Hepatocyte (in vitro differentiated cells): ENCODE measurements around the gene ABCC12. TPM values are rescaled to one million over a fixed set of nuclear protein-coding genes. Genes with fewer than 3 reads are reported as not detected.

Source experiments
- DNase-seq: peaks from one replicate; pipeline ENCODE4 v3.0.0-alpha.2; 2016; ENCODE audit warnings: low spot score
- H2AFZ ChIP-seq: fragments of 200-600 bp; sonication (generic); 2 replicates; pipeline ENCODE4 v1.6.0; 2016; ENCODE audit warnings: antibody characterized with exemption, mild to moderate bottlenecking
- H3K27ac ChIP-seq: fragments of 200-600 bp; sonication (generic); 2 replicates; pipeline ENCODE4 v1.5.1; 2016; ENCODE audit warnings: mild to moderate bottlenecking
- H3K27me3 ChIP-seq: fragments of 200-600 bp; sonication (generic); 2 replicates; pipeline ENCODE4 v1.6.1; 2016
- H3K36me3 ChIP-seq: fragments of 200-600 bp; sonication (generic); replicated peaks from 2 replicates; pipeline ENCODE4 v1.5.1; 2016; ENCODE audit warnings: low read depth; ENCODE audit not compliant: insufficient read depth
- H3K4me1 ChIP-seq: fragments of 200-600 bp; sonication (generic); 2 replicates; pipeline ENCODE4 v1.5.1; 2016; ENCODE audit warnings: mild to moderate bottlenecking, moderate library complexity; ENCODE audit not compliant: insufficient read depth
- H3K4me2 ChIP-seq: fragments of 200-600 bp; sonication (generic); 2 replicates; pipeline ENCODE4 v1.6.0; 2016
- H3K4me3 ChIP-seq: fragments of 200-600 bp; sonication (generic); 2 replicates; pipeline ENCODE4 v1.5.1; 2016; ENCODE audit warnings: mild to moderate bottlenecking
- H3K79me2 ChIP-seq: fragments of 200-600 bp; sonication (generic); 2 replicates; pipeline ENCODE4 v1.6.0; 2017; ENCODE audit warnings: mild to moderate bottlenecking
- H3K9me2 ChIP-seq: fragments of 200-600 bp; sonication (generic); replicated peaks from 2 replicates; pipeline ENCODE4 v1.6.0; 2017; ENCODE audit warnings: mild to moderate bottlenecking; ENCODE audit not compliant: insufficient read depth
- H3K9me3 ChIP-seq: fragments of 200-600 bp; sonication (generic); 2 replicates; pipeline ENCODE4 v1.5.1; 2016; ENCODE audit warnings: low read depth, mild to moderate bottlenecking
- H4K20me1 ChIP-seq: fragments of 200-600 bp; sonication (generic); 2 replicates; pipeline ENCODE4 v1.6.0; 2016; ENCODE audit warnings: mild to moderate bottlenecking; ENCODE audit not compliant: insufficient read depth, poor library complexity, severe bottlenecking
- EZH2 ChIP-seq: fragments of 200-600 bp; sonication (generic); IDR thresholded peaks from 2 replicates; pipeline ENCODE4 v1.6.1; 2016; ENCODE audit warnings: antibody characterized with exemption, mild to moderate bottlenecking, borderline replicate concordance
- EZH2phosphoT487 ChIP-seq: fragments of 200-600 bp; sonication (generic); IDR thresholded peaks from one replicate; pipeline ENCODE4 v1.6.1; 2018; ENCODE audit warnings: antibody characterized with exemption, mild to moderate bottlenecking, low read depth, moderate library complexity; ENCODE audit not compliant: unreplicated experiment, severe bottlenecking
- WGBS: methylation state at CpG from one replicate; pipeline ENCODE4 v1.1.6; 2016; ENCODE audit warnings: low lambda C conversion rate; ENCODE audit errors: missing lambda C conversion rate; 5-methylcytosine and 5-hydroxymethylcytosine counted together
- polyA plus RNA-seq: library from polyadenylated mRNA; unstranded; fragments of >200 nt; fragmentation: Nextera tagmentation; extraction: Ambion mirVana; gene quantifications from 2 replicates; pipeline ENCODE4 v1.2.1, GENCODE V29; 2016
- total RNA-seq: library from RNA; depleted of rRNA; stranded (reverse); fragments of >200 nt; gene quantifications from 2 replicates; pipeline ENCODE4 v1.2.3, GENCODE V29; 2014
- TF ChIP-seq, protein P1 (sequence below): fragments of 200-600 bp; sonication (generic); IDR thresholded peaks from 2 replicates; pipeline ENCODE4 v1.5.1; 2016; ENCODE audit warnings: antibody characterized with exemption, mild to moderate bottlenecking; ENCODE audit not compliant: poor library complexity

ABCC12 gene
- total and polyA plus RNA-seq, 2 experiments from 2014 or later, result not detected

GRCh38 chr16:48201515-48202201 is 45.9 kb upstream of the ABCC12 start:
- DNase-seq, result no peak
- no peaks in the 10 kb centered on the region for H3K27me3 ChIP-seq

GRCh38 chr16:48197294-48197693 is 41.5 kb upstream of the ABCC12 start:
- DNase-seq, result no peak
- no peaks in the 10 kb centered on the region for H3K4me1 ChIP-seq
- no peaks in the 10 kb centered on the region for H3K36me3 ChIP-seq
- no peak overlapping the region for H3K4me2 ChIP-seq
- no peak overlapping the region for H3K27ac ChIP-seq
- no peaks in the 10 kb centered on the region for H3K9me2 ChIP-seq
- no peak overlapping the region for H2AFZ ChIP-seq
- WGBS, result 93% methylated on average over 3 of the region's 3 CpGs
- H3K27me3 ChIP-seq, result no peaks in the 10 kb centered on the region
- H3K79me2 ChIP-seq, result no peaks in the 10 kb centered on the region
- H4K20me1 ChIP-seq, result no peaks in the 10 kb centered on the region
- no peak overlapping the region for H3K4me3 ChIP-seq
- TF ChIP-seq, protein P1, sequence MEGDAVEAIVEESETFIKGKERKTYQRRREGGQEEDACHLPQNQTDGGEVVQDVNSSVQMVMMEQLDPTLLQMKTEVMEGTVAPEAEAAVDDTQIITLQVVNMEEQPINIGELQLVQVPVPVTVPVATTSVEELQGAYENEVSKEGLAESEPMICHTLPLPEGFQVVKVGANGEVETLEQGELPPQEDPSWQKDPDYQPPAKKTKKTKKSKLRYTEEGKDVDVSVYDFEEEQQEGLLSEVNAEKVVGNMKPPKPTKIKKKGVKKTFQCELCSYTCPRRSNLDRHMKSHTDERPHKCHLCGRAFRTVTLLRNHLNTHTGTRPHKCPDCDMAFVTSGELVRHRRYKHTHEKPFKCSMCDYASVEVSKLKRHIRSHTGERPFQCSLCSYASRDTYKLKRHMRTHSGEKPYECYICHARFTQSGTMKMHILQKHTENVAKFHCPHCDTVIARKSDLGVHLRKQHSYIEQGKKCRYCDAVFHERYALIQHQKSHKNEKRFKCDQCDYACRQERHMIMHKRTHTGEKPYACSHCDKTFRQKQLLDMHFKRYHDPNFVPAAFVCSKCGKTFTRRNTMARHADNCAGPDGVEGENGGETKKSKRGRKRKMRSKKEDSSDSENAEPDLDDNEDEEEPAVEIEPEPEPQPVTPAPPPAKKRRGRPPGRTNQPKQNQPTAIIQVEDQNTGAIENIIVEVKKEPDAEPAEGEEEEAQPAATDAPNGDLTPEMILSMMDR, result no peak
- TF ChIP-seq EZH2phosphoT487, result no peak
- no peak for TF ChIP-seq EZH2
- no peaks in the 10 kb centered on the region for H3K9me3 ChIP-seq

More at GRCh38 chr16:48201515-48202201, 45.9 kb upstream of the ABCC12 start:
- Histone ChIP-seq H3K9me3 (no peaks in the 10 kb centered on the region), H3K27ac (no peak overlapping the region), H3K4me3 (no peak overlapping the region), H3K4me2 (no peak overlapping the region), H3K79me2 (no peaks in the 10 kb centered on the region), H4K20me1 (no peaks in the 10 kb centered on the region), H3K36me3 (no peaks in the 10 kb centered on the region), H3K9me2 (no peaks in the 10 kb centered on the region), H2AFZ (no peak overlapping the region), H3K4me1 (peaks cover 24% of the 10 kb centered on the region)
- 85% methylated on average over 6 of the region's 6 CpGs for WGBS
- TF ChIP-seq EZH2 (no peak), EZH2phosphoT487 (no peak)
- TF ChIP-seq, protein P1, result no peak

DNA sequence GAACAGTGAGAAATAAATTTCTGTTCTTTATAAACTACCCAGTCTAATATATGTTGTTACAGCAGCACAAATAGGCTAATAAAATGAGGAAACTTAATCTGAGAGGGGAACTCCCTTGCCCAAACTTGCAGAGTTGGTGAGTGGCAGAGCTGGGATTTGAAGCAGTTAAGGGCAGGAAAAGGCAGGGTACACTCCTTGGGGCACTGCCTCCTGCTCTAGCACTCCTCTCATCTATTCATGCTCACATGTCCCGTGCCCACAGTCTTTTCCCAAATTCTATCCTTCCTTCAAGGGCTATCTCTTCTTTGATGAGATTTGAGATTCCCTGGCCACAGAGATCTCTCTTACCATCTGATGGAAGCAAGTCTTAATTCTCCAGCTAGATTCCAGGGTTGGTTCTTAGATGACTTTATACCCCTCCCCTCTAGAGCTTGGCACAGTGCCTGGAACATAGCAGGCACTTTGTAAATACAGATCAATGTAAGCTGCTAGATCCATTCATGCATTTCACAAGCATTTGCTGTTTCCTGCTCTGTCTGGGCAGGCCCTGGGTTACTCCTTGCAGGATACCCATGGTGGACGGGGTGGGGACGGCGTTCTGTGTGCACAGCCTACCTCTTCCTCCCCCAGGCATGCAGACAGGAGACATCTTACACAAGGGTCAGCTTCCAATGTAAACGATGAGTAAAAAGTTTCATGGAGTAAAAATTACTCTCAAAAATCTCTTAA is 39.2 kb upstream of the ABCC12 start:
- Histone ChIP-seq H4K20me1 (no peaks in the 10 kb centered on the region), H3K27me3 (no peaks in the 10 kb centered on the region), H3K9me3 (no peaks in the 10 kb centered on the region), H3K27ac (no peak overlapping the region), H2AFZ (no peak overlapping the region), H3K79me2 (no peaks in the 10 kb centered on the region), H3K4me3 (no peak overlapping the region), H3K4me2 (no peak overlapping the region), H3K36me3 (no peaks in the 10 kb centered on the region), H3K9me2 (no peaks in the 10 kb centered on the region), H3K4me1 (no peaks in the 10 kb centered on the region)
- peak; percentile 50 for DNase-seq
- WGBS, result 50% methylated on average over 5 of the region's 5 CpGs
- TF ChIP-seq EZH2phosphoT487 (no peak), EZH2 (no peak)
- TF ChIP-seq, protein P1, result no peak
